ENCODE results near the gene FOXC1. TPM values are rescaled to one million over a fixed set of nuclear protein-coding genes. Genes with fewer than 3 reads are reported as not detected.
A peak's percentile ranks its signal among the peaks of the same experiment; 100 is the strongest.

Gene FOXC1
- polyA plus RNA-seq, 1 experiment: 7.8 TPM

DNA sequence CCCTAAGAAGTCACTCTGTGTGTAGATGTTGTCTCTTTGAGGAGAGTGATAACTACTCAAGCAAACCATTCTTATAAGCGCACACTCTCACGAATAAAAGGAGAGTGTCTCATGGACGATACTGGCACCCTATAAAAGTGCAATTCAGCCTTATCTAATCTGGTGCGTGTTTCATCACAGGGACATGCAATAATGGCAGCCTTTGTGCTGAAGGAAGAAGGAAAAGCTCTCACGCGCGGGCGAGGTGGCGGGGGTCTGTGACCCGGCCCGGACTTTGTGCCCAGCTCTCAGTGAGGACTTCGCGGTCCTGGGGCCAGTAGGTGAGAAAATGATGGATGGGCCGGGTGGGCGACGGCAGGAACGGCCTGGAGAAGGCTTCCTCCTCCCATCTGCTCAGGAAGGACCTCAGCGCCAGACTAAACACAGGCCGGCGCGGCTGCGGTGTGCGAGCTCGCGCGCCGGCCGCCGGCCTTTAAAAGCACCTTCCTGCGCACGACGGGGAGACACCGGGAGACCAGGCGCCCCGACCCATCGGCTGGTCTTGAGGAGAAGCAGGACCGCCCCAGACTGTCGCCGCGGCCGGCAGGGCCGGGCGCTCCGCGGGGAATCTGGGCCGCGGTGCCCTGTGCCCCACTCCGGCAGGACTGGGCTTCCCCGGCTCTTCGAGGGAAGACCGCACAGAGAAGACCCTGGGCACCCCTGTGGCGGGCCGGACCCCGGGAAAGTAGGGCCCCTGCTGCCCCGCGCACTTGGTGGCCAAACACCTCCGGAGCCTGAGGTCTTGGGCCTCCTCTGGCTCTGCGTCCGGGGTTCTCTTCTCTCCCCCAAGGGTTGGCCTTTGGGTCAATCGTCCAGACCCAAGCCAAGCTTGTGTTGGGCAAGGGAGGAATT lies 8.3 kb upstream of the FOXC1 start:
- Histone ChIP-seq H3K27me3 (ENCODE audit: control insufficient read depth, insufficient read depth, low read length) (peaks cover 15% of the 10 kb centered on the region), H3K36me3 (ENCODE audit: control insufficient read depth, insufficient read depth, low read length) (no peaks in the 10 kb centered on the region), H3K4me3 (ENCODE audit: low read depth, low read length) (no peak overlapping the region)
- CTCF ChIA-PET: interaction anchor here (1.6 to 6.6 kb wide), 5 partner anchors 503 to 1094 kb away, joined by 4 to 71 read pairs (median 8); no protein-coding TSS in a partner anchor
- POLR2A ChIA-PET: no interaction called here
- TF ChIP-seq, protein P1, sequence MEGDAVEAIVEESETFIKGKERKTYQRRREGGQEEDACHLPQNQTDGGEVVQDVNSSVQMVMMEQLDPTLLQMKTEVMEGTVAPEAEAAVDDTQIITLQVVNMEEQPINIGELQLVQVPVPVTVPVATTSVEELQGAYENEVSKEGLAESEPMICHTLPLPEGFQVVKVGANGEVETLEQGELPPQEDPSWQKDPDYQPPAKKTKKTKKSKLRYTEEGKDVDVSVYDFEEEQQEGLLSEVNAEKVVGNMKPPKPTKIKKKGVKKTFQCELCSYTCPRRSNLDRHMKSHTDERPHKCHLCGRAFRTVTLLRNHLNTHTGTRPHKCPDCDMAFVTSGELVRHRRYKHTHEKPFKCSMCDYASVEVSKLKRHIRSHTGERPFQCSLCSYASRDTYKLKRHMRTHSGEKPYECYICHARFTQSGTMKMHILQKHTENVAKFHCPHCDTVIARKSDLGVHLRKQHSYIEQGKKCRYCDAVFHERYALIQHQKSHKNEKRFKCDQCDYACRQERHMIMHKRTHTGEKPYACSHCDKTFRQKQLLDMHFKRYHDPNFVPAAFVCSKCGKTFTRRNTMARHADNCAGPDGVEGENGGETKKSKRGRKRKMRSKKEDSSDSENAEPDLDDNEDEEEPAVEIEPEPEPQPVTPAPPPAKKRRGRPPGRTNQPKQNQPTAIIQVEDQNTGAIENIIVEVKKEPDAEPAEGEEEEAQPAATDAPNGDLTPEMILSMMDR (IDR thresholded peaks at IDR 0.05; ENCODE audit: insufficient read depth, low read depth, low read length): no peak
- DNase-seq (ENCODE audit: low read depth): no peak

DNA sequence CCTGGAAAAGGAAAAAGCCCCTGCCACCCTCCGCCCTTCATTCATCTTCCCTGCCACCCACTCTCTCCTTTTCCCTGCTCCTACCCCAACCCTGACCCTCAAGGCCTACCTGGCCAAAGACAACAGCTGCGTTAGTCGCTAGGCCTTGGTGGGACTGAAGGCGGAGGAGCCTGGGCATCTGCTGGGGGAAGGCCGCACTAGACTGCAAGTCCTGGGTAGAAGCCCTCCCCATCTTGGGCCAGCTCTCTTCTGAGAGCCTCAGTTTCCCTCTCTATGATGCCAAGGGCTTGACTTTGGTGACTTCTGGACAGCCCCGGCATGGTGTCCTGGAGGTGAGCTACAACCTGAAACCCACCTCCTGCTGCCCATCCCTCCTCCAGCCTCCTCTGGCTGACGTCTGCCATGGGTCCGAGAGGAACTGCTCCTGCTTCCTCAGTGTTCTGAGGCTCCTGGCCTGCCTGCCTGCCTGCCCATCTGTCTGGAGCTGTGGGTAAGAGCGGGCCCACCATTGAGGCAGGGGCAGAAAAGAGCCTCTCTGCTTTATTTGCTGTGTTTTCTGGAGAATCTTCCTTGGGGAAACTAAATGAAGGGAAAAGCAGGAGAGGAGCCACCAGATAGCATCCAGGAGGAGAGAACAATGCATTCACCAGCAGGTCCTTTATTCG lies 7.5 kb upstream of the FOXC1 start:
- POLR2A ChIA-PET: no interaction called here
- no peak for DNase-seq (ENCODE audit: low read depth)
- TF ChIP-seq, protein P1 (IDR thresholded peaks at IDR 0.05; ENCODE audit: insufficient read depth, low read depth, low read length): no peak

DNA sequence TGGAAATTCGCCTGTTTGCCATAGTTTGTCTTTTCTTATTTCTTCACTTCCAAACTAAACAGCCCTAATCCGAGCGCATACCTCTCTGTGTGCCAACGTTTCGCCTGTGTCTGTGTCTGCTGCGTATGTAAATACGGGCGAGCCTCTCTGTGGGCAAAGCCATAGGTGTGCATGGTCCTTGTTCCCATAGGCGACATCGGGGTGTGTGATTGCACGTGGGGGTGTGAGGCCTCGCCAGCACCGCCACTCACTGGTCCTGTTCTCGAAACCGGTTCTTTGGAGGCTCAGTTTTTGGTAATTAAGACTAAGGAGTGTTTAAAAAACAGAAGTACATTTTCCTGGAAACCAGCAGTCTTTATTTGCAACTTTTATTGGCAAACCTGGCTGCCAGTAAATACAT lies 6.0 kb upstream of the FOXC1 start:
- no peak for DNase-seq (ENCODE audit: low read depth)
- CTCF ChIA-PET: interaction anchor here (1.7 to 2.1 kb wide), 3 partner anchors 501 to 1031 kb away, joined by 7 to 10 read pairs (median 8); no protein-coding TSS in a partner anchor
- TF ChIP-seq, protein P1 (IDR thresholded peaks at IDR 0.05; ENCODE audit: insufficient read depth, low read depth, low read length): no peak
- POLR2A ChIA-PET: no interaction called here
- peaks cover 34% of the 10 kb centered on the region for H3K27me3 ChIP-seq (ENCODE audit: control insufficient read depth, insufficient read depth, low read length)
- no peak overlapping the region for H3K4me3 ChIP-seq (ENCODE audit: low read depth, low read length)
- no peaks in the 10 kb centered on the region; the same call in 1 of the 2 replicates for H3K36me3 ChIP-seq (ENCODE audit: control insufficient read depth, insufficient read depth, low read length)

More for the DNA sequence above, 7.5 kb upstream of the FOXC1 start:
- Histone ChIP-seq H3K4me3 (ENCODE audit: low read depth, low read length) (no peak overlapping the region), H3K27me3 (ENCODE audit: control insufficient read depth, insufficient read depth, low read length) (peaks cover 21% of the 10 kb centered on the region), H3K36me3 (ENCODE audit: control insufficient read depth, insufficient read depth, low read length) (no peaks in the 10 kb centered on the region; the same call in 1 of the 2 replicates)
- CTCF ChIA-PET: interaction anchor here (1.0 to 2.1 kb wide), 5 partner anchors 440 to 1032 kb away, joined by 3 to 10 read pairs (median 7); no protein-coding TSS in a partner anchor

DNA sequence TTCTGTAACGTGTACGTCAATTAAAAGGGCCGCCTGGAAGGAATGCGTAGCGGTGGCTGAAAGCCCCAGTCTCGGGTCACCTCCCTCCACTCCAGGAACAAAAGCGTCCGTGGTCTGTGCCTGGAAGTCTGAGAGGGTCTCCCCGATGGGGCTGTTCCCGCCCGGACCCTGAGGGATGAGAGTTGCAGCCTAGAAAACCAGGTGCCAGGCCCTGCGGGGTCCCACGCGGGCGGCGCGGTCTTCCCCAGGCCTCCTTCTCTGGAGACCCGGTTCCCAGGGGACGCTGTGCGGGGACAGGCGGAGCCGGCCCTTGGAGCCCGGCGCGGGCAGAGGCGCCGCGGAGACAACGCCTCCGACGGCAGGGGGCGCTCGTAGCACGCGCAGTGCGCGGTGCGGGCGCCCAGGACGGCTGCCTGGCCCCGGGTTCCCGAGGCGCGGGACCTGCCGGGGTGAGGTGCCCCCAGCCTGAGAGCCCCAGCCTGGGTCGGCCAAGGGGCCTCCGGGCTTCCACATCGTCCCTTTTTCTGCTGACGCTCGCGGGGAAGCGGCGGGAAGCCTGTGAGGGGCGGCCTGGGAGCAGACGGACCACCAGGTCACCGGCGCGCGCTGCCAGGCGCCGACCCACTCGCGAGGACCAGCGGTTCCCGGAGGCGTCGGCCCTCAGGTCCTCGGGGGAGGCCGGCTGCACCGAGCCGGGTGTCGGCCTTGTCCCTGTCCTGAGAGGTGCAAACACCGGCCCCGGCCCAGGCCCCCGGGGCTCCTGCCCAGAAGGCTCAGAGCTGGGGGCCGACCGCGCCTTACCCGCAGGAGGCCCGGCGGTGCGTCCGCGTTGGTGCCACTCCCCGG lies 5.3 kb upstream of the FOXC1 start:
- POLR2A ChIA-PET: no interaction called here
- CTCF ChIA-PET: interaction anchor here (0.6 to 1.0 kb wide), 3 partner anchors 502 to 1031 kb away, joined by 3 to 7 read pairs (median 3); no protein-coding TSS in a partner anchor
- no peaks in the 10 kb centered on the region; the same call in 1 of the 2 replicates for H3K36me3 ChIP-seq (ENCODE audit: control insufficient read depth, insufficient read depth, low read length)
- H3K27me3 ChIP-seq (ENCODE audit: control insufficient read depth, insufficient read depth, low read length): peaks cover 35% of the 10 kb centered on the region
- DNase-seq (ENCODE audit: low read depth): no peak
- TF ChIP-seq, protein P1 (IDR thresholded peaks at IDR 0.05; ENCODE audit: insufficient read depth, low read depth, low read length): peak; percentile 56
- peak overlapping the region; percentile 42 for H3K4me3 ChIP-seq (ENCODE audit: low read depth, low read length)
